HG03095 (cell line): Measurements from ENCODE around the gene WDR93.
"Not testable (repeated sequence)": the region's sequence is repeated elsewhere in the genome, so short reads cannot be mapped to it uniquely, and the experiment has no call there.

ENCODE experiments used
- ATAC-seq: cut with Tn5 transposase; IDR thresholded peaks from one replicate; pipeline ENCODE4 v1.9.1; 2021; ENCODE audit warnings: moderate library complexity; ENCODE audit not compliant: unreplicated experiment

Gene WDR93

GRCh38 chr15:89681146-89681545 lies 9.5 kb upstream of the WDR93 start:
- no peak for ATAC-seq

- no peak for ATAC-seq
These were observed 4.6 kb upstream of the WDR93 start for GRCh38 chr15:89685995-89686394.

- no peak for ATAC-seq
These were observed 4.1 kb upstream of the WDR93 start for GRCh38 chr15:89686522-89686921.

- not testable (repeated sequence) for ATAC-seq
These were observed 708 bp upstream of the WDR93 start for GRCh38 chr15:89689930-89690275.

DNA sequence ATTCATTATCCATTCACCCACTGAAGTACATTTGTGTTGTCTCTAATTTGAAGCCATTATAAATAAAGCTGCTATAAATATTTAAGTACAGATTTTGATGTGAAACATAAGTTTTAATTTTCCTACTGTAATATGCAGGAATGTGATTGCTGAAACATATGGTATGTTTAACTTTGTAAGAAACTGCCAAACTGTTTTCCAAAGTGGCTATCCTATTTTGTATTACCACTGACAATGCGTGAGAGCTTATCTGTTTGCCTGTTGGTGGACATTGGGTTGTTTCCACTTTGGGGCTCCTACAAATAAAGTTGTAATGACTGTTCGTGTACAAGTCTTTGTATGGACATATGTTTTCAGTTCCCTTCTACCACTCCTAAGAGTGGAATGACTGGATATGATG lies 2.5 kb downstream of the WDR93 start:
- no peak for ATAC-seq

DNA sequence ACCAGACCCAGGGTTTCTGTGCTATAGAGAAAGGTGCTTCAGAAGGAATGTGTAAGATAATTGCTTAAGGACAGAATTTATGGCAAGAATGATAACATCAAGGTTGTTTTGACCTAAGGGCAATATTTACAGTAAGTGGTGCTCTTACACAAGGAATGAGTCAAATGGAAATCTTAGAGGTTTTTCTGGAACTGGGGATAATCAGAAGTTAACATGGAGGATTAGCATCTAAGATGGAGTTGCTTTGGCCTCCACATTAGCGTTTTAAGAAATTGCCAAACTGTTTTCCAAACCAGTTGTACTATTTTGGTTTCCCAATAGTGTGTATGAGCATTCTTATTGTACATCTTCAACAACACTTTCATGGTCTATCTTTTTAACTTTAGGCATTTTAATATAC lies 3.1 kb downstream of the WDR93 start:
- ATAC-seq: no peak

- no peak for ATAC-seq
These were observed 4.6 kb downstream of the WDR93 start for GRCh38 chr15:89695198-89695597.

GRCh38 chr15:89704411-89704810 lies 13.8 kb downstream of the WDR93 start:
- ATAC-seq: no peak

DNA sequence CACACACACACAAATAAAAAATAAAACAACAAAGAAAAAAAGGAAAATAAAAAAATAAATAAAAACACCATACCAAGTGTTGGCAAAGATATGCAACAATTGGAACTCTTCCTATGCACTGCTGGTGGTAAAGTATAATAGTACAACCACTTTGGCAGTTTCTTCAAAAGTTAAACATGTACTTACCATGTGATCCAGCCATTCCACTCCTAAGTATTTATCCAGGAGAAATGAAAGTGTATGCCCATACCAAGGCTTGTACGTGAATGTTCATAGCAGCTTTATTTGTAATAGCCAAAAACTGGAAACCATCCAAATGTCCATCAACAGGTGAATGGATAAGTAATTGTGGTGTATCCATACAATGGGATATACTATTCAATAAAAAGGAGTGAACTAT lies 17.0 kb downstream of the WDR93 start:
- ATAC-seq: no peak

- ATAC-seq: no peak
These were observed 24.2 kb downstream of the WDR93 start for GRCh38 chr15:89714775-89715174.

DNA sequence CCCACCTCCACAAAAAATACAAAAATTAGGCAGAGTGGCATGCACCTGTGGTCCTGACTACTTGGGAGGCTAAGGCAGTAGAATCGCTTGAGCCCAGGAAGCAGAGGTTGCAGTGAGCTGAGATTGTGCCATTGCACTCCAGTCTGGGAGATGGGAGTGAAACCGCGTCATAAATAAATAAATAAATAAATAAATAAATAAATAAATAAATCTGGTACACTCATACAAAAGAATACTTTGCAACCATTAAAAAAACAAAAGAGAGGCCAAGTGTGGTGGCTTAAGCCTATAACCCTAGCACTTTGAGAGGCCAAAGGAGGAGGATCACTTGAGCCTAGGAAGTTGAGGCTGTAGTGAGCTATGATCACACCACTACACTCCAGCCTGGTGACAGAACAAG lies 32.4 kb downstream of the WDR93 start:
- ATAC-seq: no peak

GRCh38 chr15:89724621-89725020 lies 34.0 kb downstream of the WDR93 start:
- ATAC-seq: no peak

DNA sequence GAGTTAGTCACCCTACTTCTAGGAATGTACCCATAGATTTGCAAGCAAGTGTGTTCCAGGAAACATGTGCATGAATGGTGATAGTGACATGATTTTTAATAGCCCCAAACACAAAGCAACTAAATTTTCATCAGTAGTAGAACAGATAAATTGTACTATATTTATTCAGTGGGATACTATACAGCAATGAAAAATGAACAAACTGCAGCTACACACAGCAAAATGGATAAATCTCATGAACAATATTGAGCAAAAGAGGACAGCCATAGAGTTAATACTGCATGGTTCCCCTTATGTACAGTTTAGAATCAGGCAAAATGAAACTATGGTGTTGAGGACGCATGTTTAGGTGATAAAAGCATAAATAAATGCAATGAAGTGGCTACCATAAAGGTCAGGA lies 34.5 kb downstream of the WDR93 start:
- ATAC-seq: no peak

DNA sequence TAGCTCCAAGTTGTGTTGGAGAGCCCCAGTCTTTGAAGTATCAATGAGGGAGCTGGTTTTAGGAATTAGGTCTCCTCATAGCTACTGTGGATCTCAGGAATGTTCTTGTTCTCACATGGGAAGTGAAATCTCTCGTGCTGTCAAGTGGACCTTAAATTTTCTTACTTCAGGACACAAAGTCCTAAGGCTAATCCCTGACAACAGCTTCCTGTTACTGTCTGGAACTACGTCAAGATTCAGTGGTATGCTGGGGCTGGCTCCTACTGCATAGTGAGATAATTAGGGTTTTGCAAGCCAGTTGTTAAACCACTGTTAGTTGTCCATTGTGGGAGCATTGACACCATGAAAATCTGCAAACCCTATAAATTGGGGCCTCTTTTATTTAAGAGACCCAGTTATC lies 37.6 kb downstream of the WDR93 start:
- no peak for ATAC-seq

DNA sequence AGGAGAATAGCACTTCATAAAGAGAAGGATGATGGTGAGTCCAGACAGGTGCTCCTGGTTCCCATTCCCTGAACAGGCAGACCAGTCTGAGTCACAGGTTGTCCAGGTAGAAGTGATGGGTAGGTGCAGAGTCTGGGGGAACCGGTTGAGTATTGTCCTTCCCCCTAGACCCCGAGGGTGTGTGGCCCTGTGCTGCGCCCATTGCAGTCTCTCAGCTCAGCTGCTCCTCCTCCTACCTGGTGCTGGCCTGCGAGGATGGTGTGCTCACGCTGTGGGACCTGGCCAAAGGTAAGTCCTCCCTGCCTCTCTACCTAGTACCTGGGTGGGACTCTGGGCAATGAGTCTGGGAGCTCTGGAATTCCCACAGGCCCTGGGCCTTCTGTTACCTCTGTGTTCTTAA lies 40.7 kb downstream of the WDR93 start:
- no peak for ATAC-seq

GRCh38 chr15:89732451-89733172 lies 42.0 kb downstream of the WDR93 start:
- ATAC-seq: no peak

DNA sequence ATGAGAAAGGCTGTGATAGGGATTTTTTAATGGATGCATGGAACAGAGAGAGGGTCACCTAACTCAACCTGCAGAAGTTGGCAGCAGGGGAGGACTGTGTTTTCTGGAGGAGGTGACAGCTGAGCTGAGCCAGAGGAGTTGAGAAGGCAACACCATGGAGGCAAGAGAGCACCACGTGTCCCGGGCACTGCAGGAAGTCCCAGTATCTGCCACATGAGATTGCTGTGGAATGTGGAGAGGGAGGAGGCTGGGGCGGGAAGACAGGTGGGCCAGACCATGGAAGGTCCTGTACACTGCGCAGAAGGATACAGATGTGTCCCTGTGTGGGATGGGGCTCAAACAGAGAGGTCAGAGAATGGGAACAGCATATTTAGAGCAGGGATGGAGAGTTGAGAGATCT lies 45.2 kb downstream of the WDR93 start:
- no peak for ATAC-seq

GRCh38 chr15:89740137-89740536 lies 49.5 kb downstream of the WDR93 start:
- no peak for ATAC-seq

- ATAC-seq: no peak
These were observed 52.4 kb downstream of the WDR93 start for GRCh38 chr15:89743011-89743410.

- ATAC-seq: no peak
These were observed 53.0 kb downstream of the WDR93 start for GRCh38 chr15:89743594-89743993.

DNA sequence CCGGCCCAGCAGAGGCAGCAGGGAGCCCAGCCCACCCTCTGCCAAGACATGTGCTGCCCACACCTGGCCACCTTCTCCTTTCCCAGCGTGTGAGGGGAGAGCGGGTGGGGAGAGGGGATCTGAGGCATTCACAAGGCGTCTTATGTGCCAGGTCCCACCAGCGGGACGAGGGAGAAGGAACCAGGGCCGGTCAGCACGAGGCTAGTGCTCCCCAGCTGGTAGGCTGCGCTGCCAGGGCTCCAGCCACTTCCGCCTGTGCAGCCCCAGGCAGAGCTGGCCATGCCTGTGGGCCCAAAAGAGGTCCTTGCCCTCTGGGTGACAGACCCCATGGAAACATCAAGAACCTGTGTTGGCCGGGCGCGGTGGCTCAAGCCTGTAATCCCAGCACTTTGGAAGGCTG lies 54.5 kb downstream of the WDR93 start:
- ATAC-seq: no peak

DNA sequence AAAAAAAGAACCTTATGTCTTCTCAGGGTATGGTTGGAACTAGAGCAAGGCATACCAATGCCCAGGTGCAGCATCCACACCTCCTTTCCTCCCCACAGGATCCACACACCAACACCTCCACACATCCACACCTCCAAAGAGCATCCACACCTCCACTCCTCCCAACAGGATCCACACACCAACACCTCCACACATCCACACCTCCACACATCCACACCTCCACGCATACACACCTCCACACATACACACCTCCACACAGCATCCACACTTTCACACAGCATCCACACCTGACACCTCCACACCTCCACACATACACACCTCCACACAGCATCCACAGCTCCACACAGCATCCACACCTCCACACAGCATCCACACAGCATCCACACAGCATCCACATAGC lies 55.2 kb downstream of the WDR93 start:
- no peak for ATAC-seq

GRCh38 chr15:89746386-89746780 lies 55.8 kb downstream of the WDR93 start:
- ATAC-seq: no peak
